ENCODE data around the gene SCGB1A1. TPM values are rescaled to one million over a fixed set of nuclear protein-coding genes. Genes with fewer than 3 reads are reported as not detected.

The SCGB1A1 gene
- polyA plus RNA-seq, 1 donor from 2014 or later: not detected

- no peak overlapping the region for H2AFZ ChIP-seq (ENCODE audit: low read depth, low read length)
- H3K4me2 ChIP-seq (ENCODE audit: low read length): no peak overlapping the region
- H3K79me2 ChIP-seq (replicated peaks; ENCODE audit: insufficient read depth, low read length): no peaks in the 10 kb centered on the region
- no peaks in the 10 kb centered on the region for H3K27me3 ChIP-seq (ENCODE audit: insufficient read depth, low read depth, low read length)
- H3K9ac ChIP-seq (ENCODE audit: low read length): no peak overlapping the region
- H3K27ac ChIP-seq (ENCODE audit: low read length): no peak overlapping the region
- no peaks in the 10 kb centered on the region for H4K20me1 ChIP-seq (ENCODE audit: insufficient read depth)
- peaks cover 4% of the 10 kb centered on the region for H3F3A ChIP-seq (ENCODE audit: insufficient read depth, low read length, poor library complexity, severe bottlenecking)
- no peaks in the 10 kb centered on the region for H3K9me2 ChIP-seq (ENCODE audit: insufficient read depth, low read length)
- H3K9me3 ChIP-seq (ENCODE audit: low read length): no peaks in the 10 kb centered on the region
- H3K4me3 ChIP-seq (ENCODE audit: low read length): no peak overlapping the region
- TF ChIP-seq MXI1 (conservative IDR thresholded peaks at IDR 0.05; ENCODE audit: poor library complexity, severe bottlenecking) (no peak), EP300 (conservative IDR thresholded peaks at IDR 0.05; ENCODE audit: poor library complexity, severe bottlenecking) (no peak), POLR2AphosphoS5 (IDR thresholded peaks at IDR 0.05) (no peak)
- H3K36me3 ChIP-seq (ENCODE audit: insufficient read depth, low read length): no peaks in the 10 kb centered on the region
These were observed 22.8 kb upstream of the SCGB1A1 start for GRCh38 chr11:62395885-62396551.

- Histone ChIP-seq H4K20me1 (ENCODE audit: insufficient read depth) (no peaks in the 10 kb centered on the region), H3K9me3 (ENCODE audit: low read length) (no peaks in the 10 kb centered on the region), H3K9me2 (ENCODE audit: insufficient read depth, low read length) (no peaks in the 10 kb centered on the region), H3K79me2 (replicated peaks; ENCODE audit: insufficient read depth, low read length) (no peaks in the 10 kb centered on the region), H3K4me3 (ENCODE audit: low read length) (no peak overlapping the region), H3K4me2 (ENCODE audit: low read length) (no peak overlapping the region), H2AFZ (ENCODE audit: low read depth, low read length) (no peak overlapping the region), H3K27ac (ENCODE audit: low read length) (no peak overlapping the region), H3K36me3 (ENCODE audit: insufficient read depth, low read length) (no peaks in the 10 kb centered on the region), H3K9ac (ENCODE audit: low read length) (no peak overlapping the region), H3K27me3 (ENCODE audit: insufficient read depth, low read depth, low read length) (no peaks in the 10 kb centered on the region), H3F3A (ENCODE audit: insufficient read depth, low read length, poor library complexity, severe bottlenecking) (peaks cover 4% of the 10 kb centered on the region)
- no peak for TF ChIP-seq REST (IDR thresholded peaks at IDR 0.05; ENCODE audit: borderline replicate concordance)
- TF ChIP-seq TAF1 (IDR thresholded peaks at IDR 0.05; ENCODE audit: low read depth): no peak
- TF ChIP-seq POLR2AphosphoS5 (IDR thresholded peaks at IDR 0.05): no peak
- TF ChIP-seq SMC3 (conservative IDR thresholded peaks at IDR 0.05; ENCODE audit: poor library complexity): no peak
- TF ChIP-seq RAD21 (conservative IDR thresholded peaks at IDR 0.05): no peak
- no peak for TF ChIP-seq MXI1 (conservative IDR thresholded peaks at IDR 0.05; ENCODE audit: poor library complexity, severe bottlenecking)
- no peak for TF ChIP-seq EZH2 (IDR thresholded peaks at IDR 0.05; ENCODE audit: borderline replicate concordance, insufficient read depth, low read length, poor library complexity, severe bottlenecking)
- no peak for TF ChIP-seq CTCF (IDR thresholded peaks at IDR 0.05; ENCODE audit: poor library complexity, severe bottlenecking)
- no peak for TF ChIP-seq EP300 (conservative IDR thresholded peaks at IDR 0.05; ENCODE audit: poor library complexity, severe bottlenecking)
These were observed 20.5 kb upstream of the SCGB1A1 start for GRCh38 chr11:62398011-62398994.

Measured in neural cell (in vitro differentiated cells).